ENCODE data around the gene FNTB.

GRCh38 chr14:64970776-64971477, 15.8 kb upstream of the FNTB start:
- TF ChIP-seq CTCF (IDR thresholded peaks at IDR 0.05) (no peak), POLR2A (IDR thresholded peaks at IDR 0.05) (no peak)
